Stimulated activated effector memory CD8-positive, alpha-beta T cell treated with anti-CD3 and anti-CD28 coated beads, Interleukin-12 subunit alpha, Interleukin-12 subunit beta, amount 100 ng/mL, for 72 hours (primary cell): ENCODE data around the gene ARHGAP22.

ENCODE experiments used
- ATAC-seq: fragments of 150-1000 bp; cut with Tn5 transposase; 2 replicates; pipeline ENCODE4 v1.10.0; 2021
- DNase-seq, 2 donors: peaks; one replicate each; pipeline ENCODE4 v3.0.0; 2021 to 2022; ENCODE audit warnings: low spot score in 2 of 2
- H3K27ac Mint-ChIP-seq: one replicate; pipeline ENCODE4 v1.8.0; 2022; ENCODE audit warnings: mild to moderate bottlenecking, mixed read lengths
- H3K36me3 Mint-ChIP-seq: one replicate; pipeline ENCODE4 v1.8.0; 2022; ENCODE audit warnings: mild to moderate bottlenecking, mixed read lengths
- H3K4me1 Mint-ChIP-seq: one replicate; pipeline ENCODE4 v1.8.0; 2022; ENCODE audit warnings: mixed read lengths
- H3K4me3 Mint-ChIP-seq: one replicate; pipeline ENCODE4 v1.8.0; 2022; ENCODE audit warnings: mild to moderate bottlenecking, mixed read lengths
- H3K9me3 Mint-ChIP-seq: one replicate; pipeline ENCODE4 v1.8.0; 2022; ENCODE audit warnings: mixed read lengths

ARHGAP22 gene

GRCh38 chr10:48466611-48467240 is 138.1 kb downstream of the ARHGAP22 start:
- DNase-seq = no peak
- no peak for ATAC-seq
- Mint-ChIP-seq H3K36me3 (no peaks in the 10 kb centered on the region), H3K4me3 (no peak overlapping the region), H3K4me1 (no peaks in the 10 kb centered on the region), H3K9me3 (no peaks in the 10 kb centered on the region), H3K27ac (no peak overlapping the region)

GRCh38 chr10:48465860-48466521 is 138.9 kb downstream of the ARHGAP22 start:
- Mint-ChIP-seq H3K4me1 (no peaks in the 10 kb centered on the region), H3K4me3 (no peak overlapping the region), H3K36me3 (no peaks in the 10 kb centered on the region), H3K27ac (no peak overlapping the region), H3K9me3 (no peaks in the 10 kb centered on the region)
- DNase-seq (no peak), ATAC-seq (no peak)

GRCh38 chr10:48464871-48465736 is 139.8 kb downstream of the ARHGAP22 start:
- no peaks in the 10 kb centered on the region for H3K4me1 Mint-ChIP-seq

GRCh38 chr10:48464121-48464870 is 140.6 kb downstream of the ARHGAP22 start:
- H3K9me3 Mint-ChIP-seq = no peaks in the 10 kb centered on the region
- no peaks in the 10 kb centered on the region for H3K36me3 Mint-ChIP-seq
- ATAC-seq = peak; percentile 15
- DNase-seq = no peak
- H3K4me1 Mint-ChIP-seq = no peaks in the 10 kb centered on the region
- H3K4me3 Mint-ChIP-seq = no peak overlapping the region
- H3K27ac Mint-ChIP-seq = no peak overlapping the region

More at GRCh38 chr10:48464871-48465736, 139.8 kb downstream of the ARHGAP22 start:
- Mint-ChIP-seq H3K9me3 (no peaks in the 10 kb centered on the region), H3K4me3 (no peak overlapping the region), H3K36me3 (no peaks in the 10 kb centered on the region), H3K27ac (no peak overlapping the region)
- no peak for DNase-seq
- no peak for ATAC-seq

GRCh38 chr10:48463318-48464003 is 141.4 kb downstream of the ARHGAP22 start:
- DNase-seq = no peak

GRCh38 chr10:48462482-48463020 is 142.3 kb downstream of the ARHGAP22 start:
- Mint-ChIP-seq H3K4me1 (no peaks in the 10 kb centered on the region), H3K9me3 (no peaks in the 10 kb centered on the region), H3K27ac (no peak overlapping the region), H3K4me3 (no peak overlapping the region), H3K36me3 (no peaks in the 10 kb centered on the region)
- DNase-seq (no peak), ATAC-seq (no peak)

More at GRCh38 chr10:48463318-48464003, 141.4 kb downstream of the ARHGAP22 start:
- H3K36me3 Mint-ChIP-seq = no peaks in the 10 kb centered on the region
- no peak for ATAC-seq
- H3K9me3 Mint-ChIP-seq = no peaks in the 10 kb centered on the region
- no peaks in the 10 kb centered on the region for H3K4me1 Mint-ChIP-seq
- H3K4me3 Mint-ChIP-seq = no peak overlapping the region
- H3K27ac Mint-ChIP-seq = no peak overlapping the region

- ATAC-seq = no peak
- Mint-ChIP-seq H3K4me1 (no peaks in the 10 kb centered on the region), H3K9me3 (no peaks in the 10 kb centered on the region), H3K27ac (no peak overlapping the region), H3K36me3 (no peaks in the 10 kb centered on the region), H3K4me3 (no peak overlapping the region)
- no peak for DNase-seq
Measured at GRCh38 chr10:48461623-48462481, 143.0 kb downstream of the ARHGAP22 start.

GRCh38 chr10:48460182-48460581 is 144.7 kb downstream of the ARHGAP22 start:
- Mint-ChIP-seq H3K36me3 (no peaks in the 10 kb centered on the region), H3K4me3 (no peak overlapping the region), H3K9me3 (no peaks in the 10 kb centered on the region), H3K27ac (no peak overlapping the region), H3K4me1 (no peaks in the 10 kb centered on the region)
- no peak for ATAC-seq
- DNase-seq = no peak

- no peaks in the 10 kb centered on the region for H3K4me1 Mint-ChIP-seq
- ATAC-seq (no peak), DNase-seq (no peak)
- H3K9me3 Mint-ChIP-seq = no peaks in the 10 kb centered on the region
- no peak overlapping the region for H3K27ac Mint-ChIP-seq
- H3K36me3 Mint-ChIP-seq = no peaks in the 10 kb centered on the region
- H3K4me3 Mint-ChIP-seq = no peak overlapping the region
Measured at GRCh38 chr10:48459270-48460150, 145.4 kb downstream of the ARHGAP22 start.

- Mint-ChIP-seq H3K4me1 (no peaks in the 10 kb centered on the region), H3K36me3 (no peaks in the 10 kb centered on the region), H3K4me3 (no peak overlapping the region), H3K27ac (no peak overlapping the region), H3K9me3 (no peaks in the 10 kb centered on the region)
- DNase-seq (no peak), ATAC-seq (no peak)
Measured at GRCh38 chr10:48458662-48459048, 146.2 kb downstream of the ARHGAP22 start.

- Mint-ChIP-seq H3K9me3 (no peaks in the 10 kb centered on the region), H3K4me1 (no peaks in the 10 kb centered on the region), H3K27ac (no peak overlapping the region), H3K4me3 (no peak overlapping the region), H3K36me3 (no peaks in the 10 kb centered on the region)
- DNase-seq = no peak
- ATAC-seq = no peak
Measured at GRCh38 chr10:48457949-48458661, 146.8 kb downstream of the ARHGAP22 start.

- Mint-ChIP-seq H3K4me3 (no peak overlapping the region), H3K9me3 (no peaks in the 10 kb centered on the region), H3K27ac (no peak overlapping the region), H3K36me3 (no peaks in the 10 kb centered on the region), H3K4me1 (no peaks in the 10 kb centered on the region)
- ATAC-seq = no peak
- no peak for DNase-seq
Measured at GRCh38 chr10:48456808-48457761, 147.8 kb downstream of the ARHGAP22 start.
